GM12801 (cell line): ENCODE measurements around the gene APBB2.

Experiments used
- TF ChIP-seq, protein P1 (sequence below): IDR thresholded peaks from one replicate; pipeline ENCODE4 v1.5.1; 2011; ENCODE audit warnings: control low read depth; ENCODE audit not compliant: insufficient read length; ENCODE audit errors: extremely low read depth

Gene APBB2

GRCh38 chr4:41209187-41209586 is 5.2 kb downstream of the APBB2 start:
- TF ChIP-seq, protein P1, sequence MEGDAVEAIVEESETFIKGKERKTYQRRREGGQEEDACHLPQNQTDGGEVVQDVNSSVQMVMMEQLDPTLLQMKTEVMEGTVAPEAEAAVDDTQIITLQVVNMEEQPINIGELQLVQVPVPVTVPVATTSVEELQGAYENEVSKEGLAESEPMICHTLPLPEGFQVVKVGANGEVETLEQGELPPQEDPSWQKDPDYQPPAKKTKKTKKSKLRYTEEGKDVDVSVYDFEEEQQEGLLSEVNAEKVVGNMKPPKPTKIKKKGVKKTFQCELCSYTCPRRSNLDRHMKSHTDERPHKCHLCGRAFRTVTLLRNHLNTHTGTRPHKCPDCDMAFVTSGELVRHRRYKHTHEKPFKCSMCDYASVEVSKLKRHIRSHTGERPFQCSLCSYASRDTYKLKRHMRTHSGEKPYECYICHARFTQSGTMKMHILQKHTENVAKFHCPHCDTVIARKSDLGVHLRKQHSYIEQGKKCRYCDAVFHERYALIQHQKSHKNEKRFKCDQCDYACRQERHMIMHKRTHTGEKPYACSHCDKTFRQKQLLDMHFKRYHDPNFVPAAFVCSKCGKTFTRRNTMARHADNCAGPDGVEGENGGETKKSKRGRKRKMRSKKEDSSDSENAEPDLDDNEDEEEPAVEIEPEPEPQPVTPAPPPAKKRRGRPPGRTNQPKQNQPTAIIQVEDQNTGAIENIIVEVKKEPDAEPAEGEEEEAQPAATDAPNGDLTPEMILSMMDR, result no peak

- TF ChIP-seq, protein P1, result no peak
Measured at GRCh38 chr4:41207291-41207831, 7.0 kb downstream of the APBB2 start.

DNA sequence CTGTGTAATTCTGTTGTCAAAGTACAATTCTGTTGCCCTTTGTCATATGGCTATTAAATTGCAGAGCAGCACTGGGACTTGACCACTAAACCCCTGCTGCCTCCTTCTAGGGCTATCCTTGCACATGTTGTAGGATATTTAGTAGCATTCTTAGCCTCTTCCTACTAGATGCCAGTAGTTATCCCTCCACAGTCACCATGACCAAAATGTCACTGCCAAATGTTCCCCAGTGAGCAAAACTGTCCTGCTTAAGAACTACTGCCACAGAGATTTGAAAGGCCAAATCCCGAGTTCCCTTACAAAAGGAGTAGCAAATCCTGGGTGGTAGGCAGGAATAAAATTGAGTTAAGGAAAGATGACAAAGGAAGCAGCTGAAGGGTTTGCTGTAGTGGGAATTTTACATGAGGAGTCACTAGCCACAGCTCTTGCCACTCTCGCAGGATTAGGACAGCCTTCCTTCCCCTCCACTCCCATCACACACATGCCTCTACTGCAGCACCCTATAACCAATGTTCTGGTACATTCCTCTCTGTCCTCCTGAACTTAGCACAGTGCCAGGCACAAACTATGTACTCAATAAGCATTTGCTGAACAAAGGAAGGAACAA is 8.4 kb downstream of the APBB2 start:
- TF ChIP-seq, protein P1, result no peak

DNA sequence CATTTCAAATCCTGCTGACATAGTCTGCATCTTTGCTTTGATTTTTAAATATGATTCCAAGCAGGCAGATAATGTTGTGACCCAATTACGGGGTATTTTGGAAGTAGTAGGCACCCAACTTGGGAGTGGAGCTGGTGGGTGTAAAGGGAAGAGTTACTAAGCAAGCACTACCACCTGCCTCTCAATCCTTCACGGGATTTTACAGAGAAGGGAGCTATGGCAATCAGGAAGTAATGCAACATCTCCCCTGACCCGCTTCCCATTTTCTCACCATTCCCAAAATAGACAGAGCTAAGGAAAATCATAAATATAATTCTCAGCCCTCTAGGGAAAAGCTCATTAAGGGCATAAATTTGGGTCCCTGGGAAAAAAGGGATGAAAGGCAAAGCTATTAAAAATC is 9.2 kb downstream of the APBB2 start:
- TF ChIP-seq, protein P1, result no peak

- TF ChIP-seq, protein P1, result no peak
Measured at GRCh38 chr4:41204400-41204978, 9.9 kb downstream of the APBB2 start.

DNA sequence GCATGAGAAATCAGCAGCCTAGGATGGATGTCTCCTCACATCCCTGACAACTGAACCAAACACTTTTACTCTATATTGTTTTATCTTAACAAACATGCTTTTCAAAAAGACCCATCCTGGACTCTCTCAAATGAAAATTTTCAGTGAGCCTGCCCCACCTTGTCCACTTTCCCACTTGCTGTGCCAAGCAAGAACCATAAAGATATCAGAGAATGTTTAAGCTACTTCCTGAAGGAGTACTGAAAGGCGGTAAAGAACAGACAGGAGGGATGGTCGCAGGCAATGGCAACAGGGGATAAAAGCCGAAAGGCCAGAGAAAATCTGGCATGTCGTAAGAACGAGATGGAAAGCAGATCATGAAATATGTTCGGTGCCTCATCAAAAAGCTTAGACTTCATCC is 10.5 kb downstream of the APBB2 start:
- TF ChIP-seq, protein P1, result no peak

GRCh38 chr4:41202820-41203568 is 11.3 kb downstream of the APBB2 start:
- TF ChIP-seq, protein P1, result no peak
